GM18870 (cell line): ENCODE measurements around the gene KAZN.

Experiments
- ATAC-seq: cut with Tn5 transposase; IDR thresholded peaks from one replicate; pipeline ENCODE4 v1.9.1; 2021; ENCODE audit warnings: moderate library complexity; ENCODE audit not compliant: unreplicated experiment

KAZN gene

DNA sequence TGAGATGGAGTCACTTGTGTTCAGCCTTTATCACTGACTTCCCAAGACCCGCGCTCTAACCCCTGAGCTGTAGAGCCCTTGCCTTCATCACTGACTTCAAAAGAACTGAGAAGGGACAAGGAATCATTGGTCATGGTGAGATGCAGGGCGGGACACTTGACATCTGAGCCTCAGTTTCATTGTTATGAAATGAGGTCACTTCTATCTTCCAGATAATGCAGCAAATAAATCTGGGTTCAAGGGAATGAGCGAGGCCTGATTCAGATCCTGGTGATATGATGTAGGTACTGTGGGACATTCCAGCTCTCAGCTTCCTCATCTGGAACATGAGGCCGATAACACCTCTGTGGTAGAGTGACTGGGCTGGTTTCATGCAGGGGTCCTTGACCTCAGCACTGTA, 13.8 kb downstream of the KAZN start:
- ATAC-seq: no peak

DNA sequence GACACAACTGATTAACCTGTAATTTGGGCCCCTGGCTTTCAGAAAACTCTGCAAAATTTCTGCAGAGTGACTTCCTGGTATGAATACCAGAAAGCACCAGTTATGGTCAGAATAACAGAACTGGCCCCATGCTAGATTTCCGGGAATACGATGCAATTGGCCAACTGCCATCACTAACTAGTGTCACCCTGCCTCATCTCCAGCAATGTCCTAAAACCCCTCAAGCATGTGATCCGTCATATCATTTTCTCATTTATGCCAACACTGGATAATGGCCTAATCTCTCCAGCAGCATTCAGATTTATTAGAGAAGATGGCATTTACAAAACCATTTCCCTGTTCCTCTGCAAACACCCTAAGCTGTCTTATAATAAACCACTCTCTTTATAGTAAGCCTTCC, 15.4 kb downstream of the KAZN start:
- no peak for ATAC-seq

DNA sequence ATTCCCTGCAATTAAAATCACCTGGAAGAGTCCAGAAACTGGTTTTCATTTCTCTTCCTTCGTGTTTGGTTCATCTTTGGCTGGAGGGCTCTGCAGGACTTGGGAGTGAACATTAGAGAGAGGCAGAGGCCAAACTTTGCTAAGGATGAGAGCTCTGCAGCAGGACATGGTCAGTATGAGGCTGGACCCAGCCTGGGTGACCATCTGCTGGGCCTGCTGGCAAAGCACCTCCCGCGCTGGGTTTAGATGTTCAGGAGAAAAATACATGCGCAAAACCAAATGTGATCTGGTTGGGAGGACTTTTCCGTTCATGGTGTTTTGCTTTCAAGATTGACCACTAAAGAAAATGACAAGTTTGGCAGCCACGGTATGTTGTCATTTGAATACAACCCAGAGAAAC, 15.9 kb downstream of the KAZN start:
- no peak for ATAC-seq

DNA sequence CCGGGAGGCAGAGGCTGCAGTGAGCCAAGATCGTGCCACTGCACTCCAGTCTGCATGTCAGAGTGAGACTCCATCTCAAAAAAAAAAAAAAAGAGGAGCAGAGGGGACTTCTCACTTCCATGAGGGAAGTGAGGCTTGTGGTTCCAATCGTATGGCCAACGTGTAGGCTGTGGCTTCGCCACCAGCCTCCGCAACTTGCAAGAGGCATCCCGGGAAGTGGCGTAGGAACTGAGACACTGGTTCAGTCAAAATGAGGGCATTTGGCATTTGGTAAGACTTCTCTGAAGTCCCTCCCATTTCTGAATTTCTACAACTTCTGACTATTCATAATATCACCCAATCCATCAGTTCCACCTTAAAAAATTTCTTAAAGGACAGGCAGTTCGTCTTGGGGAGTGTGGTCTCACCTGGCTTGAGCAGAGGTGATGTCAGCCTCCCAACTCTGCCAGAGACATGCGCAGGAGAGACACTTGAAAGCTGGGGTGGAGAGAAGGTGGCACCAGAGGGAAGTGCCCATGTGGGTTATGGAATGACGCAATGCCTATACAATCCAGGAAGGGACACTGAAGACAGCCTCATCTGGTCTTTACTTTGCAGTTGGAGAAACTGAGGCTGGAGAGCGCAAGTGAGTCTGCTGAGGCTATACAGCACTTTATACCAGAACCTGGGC, 17.2 kb downstream of the KAZN start:
- ATAC-seq: no peak

DNA sequence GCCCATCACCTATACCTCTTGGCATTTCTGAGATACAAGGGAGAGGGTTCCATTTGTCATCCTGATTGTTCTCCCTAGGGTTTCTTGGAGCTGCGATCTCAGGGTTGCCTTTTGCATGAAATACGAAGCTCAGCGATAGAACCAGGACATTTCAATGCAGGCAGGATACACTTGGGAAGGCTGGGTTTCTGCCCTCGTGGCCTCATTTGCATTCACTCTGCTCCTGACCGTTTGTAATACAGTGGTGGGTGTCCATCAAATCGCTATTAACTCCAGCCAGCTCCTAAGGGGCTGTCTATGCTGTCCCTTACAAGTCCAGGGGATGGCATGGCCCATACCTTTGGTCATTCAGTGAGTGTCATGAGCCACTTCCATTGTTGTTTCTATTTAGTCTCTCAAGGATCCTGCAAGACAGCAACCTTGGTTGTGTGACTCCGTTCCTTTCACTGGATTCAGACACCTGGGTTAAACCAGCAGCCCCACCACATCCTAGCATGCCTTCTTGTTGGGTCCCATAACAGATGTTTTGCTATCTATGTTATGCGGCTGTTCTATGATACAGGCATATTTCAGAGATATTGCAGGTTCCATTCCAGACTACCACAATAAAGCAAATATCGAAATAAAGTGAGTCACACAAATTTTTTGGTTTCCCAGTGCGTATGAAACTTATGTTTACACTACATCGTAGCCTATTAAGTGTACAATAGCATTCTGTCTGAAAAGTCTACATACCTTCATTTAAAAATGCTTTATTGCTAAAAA, 18.3 kb downstream of the KAZN start:
- ATAC-seq: no peak

DNA sequence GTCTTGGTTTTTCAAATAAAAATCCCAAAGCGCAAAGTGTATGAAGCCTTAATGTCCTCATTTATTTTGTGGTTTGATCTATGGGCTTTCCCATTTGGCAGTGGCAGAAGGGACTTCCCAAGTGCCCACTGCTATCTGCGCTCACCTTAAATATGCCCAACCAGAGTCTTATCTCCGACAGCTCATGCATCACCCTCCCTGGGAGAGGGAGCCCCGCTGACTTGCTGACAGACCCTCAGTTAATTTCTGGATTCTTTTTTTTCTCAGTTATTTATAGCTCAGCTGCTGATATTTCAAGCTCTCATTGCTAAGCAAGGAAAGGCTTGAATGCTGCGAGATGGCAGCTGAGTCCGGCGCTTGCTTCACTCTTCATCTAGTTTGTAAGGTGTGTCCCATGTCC, 19.3 kb downstream of the KAZN start:
- no peak for ATAC-seq

DNA sequence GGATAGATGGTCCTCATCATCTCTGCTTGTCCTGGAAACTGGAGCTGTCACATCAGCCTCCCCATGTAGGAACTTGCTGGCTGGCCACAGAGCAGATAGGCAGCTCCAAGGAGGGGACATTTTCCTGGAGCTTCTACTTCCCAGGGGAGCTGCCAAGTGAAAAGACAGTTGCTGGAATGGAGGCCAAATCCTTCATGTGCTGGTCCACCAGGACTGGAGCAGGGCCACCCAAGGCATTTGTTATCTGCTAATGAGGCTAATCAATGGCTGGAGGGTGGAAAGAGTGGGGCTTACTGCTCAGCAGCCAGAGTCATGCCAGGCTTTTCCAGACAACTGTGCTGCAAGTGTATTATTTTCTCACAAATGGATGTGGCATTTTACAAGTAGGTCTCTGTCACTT, 22.5 kb downstream of the KAZN start:
- no peak for ATAC-seq

DNA sequence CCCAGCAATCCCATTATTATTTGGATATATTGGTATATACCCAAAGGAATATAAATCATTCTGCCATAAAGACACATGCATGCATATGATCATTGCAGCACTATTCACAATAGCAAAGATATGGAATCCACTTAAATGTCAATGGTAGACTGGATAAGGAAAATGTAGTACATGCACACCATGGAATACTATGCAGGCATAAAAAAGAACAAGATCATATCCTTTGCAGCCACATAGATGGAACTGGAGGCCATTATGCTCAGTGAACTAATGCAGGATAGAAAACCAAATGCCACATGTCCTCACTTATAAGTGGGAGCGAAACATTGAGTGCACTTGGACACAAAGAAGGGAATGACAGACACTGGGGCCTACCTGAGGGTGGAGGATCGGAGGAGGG, 24.6 kb downstream of the KAZN start:
- ATAC-seq: no peak

DNA sequence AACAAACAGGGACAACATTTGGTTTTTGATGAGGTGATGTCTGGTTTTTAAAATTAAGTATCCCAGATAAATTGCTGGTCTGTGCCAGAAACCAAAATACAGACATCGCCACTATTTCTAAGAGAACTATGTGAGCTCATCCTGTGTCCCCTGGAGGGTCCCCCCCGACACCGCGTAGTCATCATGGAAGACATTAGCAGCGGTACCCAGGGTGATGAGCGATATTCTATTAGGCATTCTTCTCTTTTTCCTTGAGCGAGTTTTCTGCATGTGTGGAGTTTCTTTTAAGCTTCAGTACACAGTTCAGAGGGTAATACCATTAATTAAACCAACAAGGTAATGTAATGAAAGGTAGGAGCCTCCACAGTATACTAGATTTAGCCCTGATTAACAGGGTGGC, 26.5 kb downstream of the KAZN start:
- no peak for ATAC-seq

DNA sequence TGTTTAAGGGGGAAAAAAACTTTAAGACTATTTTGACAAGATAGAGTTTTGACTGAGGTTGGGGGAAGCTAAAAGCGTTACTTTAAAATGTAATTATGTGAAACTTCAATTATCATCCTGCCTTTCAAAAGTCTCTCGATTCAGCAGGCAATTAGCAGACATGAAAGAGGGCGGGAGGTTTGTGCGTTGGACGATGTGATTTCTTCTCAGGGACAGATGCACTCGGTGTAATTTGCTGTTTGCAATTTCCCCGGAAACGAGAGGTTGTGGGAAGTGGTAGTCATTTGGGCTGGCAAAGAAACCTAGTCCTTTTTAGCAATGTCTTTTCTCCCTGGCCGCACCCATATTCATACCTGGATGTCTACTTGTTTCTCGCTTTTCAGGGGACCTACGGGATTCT, 27.1 kb downstream of the KAZN start:
- ATAC-seq: no peak

DNA sequence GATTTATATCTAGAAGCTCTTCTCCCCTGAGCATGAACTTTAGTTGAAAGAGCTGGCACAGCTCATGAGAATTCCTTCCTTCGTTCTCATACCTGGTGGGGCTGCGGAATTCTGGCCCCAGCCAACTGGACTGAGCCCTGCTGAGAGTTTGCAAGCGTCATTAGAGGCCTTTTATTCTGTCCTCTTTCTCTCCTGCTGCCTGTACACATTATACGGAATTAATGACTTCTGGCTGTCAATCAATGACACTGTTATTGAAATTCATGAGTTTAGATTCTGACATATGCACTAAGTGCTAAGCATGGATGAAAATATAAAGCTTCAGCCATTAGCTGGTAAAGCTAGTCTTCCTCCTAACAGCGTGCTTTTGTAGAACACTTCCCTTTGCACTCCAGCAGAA, 27.5 kb downstream of the KAZN start:
- ATAC-seq: no peak

DNA sequence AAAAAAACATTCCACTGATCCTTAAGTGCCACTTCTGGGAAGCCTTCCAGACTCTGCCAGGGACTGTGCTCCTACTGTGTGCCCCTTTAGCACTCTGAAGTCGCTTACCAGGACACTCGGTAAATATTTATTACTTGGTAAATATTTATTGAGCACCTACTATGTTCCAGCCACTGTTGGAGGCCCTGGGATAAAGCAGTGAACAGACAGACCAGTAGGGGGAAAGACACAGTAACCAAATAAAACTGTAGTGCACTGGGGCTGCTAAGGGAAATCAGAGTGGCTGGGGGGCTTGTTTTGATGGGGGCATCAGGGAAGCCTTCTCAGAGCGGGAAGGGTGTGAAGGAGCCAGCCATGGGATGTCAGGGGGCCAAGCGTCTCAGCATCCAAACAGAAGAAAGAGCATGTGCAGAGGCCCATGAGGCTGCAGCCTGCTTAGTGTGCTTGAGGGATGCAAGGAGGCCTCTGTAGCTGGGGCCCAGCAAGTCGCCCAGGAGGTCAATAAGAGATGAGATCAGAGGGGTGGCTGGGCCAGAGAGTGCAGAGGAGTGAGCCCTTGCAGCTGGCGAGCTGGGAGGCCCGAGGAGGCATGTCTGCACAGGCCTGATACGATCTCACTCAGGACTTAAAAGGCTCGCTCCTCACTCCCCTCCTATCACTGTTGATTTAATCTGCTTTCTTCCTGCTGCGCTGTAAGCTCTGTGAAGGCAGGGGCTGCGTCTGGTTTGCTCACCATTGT, 28.6 kb downstream of the KAZN start:
- no peak for ATAC-seq

DNA sequence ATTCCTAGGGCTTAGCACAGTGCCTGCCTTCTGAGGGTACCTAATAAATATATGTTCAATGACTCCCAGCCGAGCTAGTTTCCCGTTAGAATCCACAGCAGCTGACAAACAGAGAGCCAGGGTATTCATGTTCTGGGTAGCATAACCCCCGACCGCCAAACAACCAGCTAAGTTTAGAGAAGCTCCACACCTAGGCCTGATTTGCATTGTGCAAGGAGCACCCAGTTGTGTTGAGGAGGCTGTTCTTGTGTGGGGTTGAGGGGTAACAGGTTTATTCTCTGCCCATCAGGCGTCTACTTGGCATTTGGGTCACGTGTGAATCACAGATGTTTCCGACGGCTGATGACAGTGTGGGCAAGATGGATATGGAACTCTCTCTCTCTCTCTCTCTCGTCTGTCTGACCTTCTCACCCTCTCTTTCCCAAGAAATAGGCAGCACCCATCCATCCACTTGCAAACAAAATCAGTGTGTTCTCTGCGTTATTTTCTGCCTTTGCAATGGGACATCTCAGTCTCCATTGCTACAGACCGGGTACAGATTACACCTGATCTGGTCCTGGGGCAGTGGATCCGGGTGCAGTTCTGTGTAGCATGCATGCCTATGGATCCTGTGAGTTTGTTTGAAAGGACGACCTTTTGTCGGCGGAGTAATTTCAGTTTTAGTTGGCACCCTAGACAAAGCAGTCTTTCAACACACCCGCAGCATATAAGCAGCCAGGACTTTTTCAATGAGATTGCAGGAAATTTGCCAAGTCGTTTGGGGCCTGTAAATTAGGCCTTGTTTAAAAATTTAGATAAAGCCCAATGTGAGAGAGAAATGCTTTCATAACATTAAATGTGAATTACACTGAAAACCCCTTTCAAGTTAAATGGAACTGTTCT, 29.4 kb downstream of the KAZN start:
- no peak for ATAC-seq

DNA sequence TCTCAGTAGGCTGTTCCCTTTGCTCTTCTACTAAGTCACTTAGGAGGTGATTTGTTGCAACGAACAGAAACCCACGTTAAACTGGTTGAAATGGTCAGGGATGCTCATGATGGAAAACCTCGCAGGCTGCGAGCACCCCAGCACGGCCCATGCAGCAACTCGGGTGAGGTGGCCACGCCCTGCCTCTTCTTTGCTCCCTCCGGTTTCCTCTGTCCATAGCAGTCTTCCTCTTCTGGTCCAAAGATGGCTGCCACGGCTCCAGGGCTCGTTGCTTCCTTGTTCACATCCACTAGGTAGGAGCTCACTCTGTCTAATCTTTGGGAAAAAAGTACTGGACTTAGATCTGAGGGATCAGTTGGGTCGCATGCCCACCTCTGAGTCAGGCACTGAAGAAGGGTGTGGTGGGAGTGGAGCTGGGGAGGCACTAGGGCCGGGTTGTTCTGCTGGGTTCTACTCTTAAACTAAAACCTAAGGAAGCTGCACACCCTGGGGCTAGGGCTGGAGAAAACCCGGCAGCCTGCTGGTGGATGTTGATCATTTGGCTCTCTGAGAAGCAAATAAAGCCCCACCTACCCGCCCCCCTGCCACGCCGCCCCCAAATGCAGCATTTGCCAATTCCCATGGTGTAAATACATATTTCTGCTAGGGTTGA, 31.0 kb downstream of the KAZN start:
- ATAC-seq: no peak

DNA sequence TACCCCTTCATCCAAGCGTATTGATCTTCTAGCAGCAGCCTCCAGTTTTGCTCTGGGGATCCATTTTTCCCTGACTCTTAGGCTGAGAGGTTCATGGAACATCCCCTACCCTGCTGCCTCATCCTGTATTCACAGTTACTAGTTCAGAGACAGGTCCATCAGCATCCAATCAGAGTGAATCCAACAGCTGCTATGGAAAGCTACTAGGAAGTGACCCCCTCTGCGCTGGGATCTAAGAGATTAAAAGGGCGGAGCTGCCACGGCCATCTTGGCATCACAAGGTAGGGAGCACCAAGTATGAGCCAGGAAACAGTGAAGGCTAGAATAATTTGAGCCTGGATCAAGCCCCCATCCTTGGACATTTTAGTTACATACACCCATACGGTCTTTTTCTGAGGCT, 32.5 kb downstream of the KAZN start:
- ATAC-seq: no peak

DNA sequence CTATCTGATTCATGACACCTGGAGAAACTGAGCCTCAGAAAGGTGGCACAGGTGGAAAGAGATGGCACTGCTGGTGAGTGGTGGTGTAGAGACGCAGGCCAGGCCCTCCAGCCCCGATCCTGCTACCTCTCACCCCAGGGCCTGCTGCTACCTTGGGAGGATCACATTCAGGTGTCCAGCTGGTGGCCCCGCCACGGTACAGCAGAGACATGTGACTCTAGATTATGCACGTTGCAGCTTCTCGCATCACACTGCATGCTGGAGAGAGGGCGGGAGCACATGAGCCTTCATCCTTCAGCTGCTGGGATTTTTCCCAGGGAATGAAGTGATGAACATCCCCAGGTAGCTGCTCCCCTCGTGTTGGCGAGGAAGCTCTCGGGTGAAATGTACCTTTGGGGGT, 32.9 kb downstream of the KAZN start:
- no peak for ATAC-seq

DNA sequence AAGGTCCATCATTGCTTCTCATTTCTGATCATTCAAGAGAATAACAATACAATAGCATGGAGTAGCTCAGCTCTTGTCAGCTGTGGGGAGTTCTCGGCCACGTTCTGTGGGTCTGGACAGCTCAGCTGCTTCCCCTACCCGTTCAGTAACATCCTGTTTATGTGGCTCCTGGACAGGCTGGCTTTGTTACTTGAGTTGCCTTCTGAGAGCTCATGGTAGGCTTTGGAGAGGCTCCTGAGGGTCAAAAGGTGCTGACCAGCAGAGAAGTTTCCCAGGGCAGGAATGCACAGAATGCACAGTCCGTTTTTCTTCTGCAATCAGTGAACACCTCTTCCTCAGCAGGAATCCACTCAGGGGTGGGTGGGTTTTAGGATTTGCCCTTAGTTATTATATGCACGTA, 36.0 kb downstream of the KAZN start:
- ATAC-seq: no peak

DNA sequence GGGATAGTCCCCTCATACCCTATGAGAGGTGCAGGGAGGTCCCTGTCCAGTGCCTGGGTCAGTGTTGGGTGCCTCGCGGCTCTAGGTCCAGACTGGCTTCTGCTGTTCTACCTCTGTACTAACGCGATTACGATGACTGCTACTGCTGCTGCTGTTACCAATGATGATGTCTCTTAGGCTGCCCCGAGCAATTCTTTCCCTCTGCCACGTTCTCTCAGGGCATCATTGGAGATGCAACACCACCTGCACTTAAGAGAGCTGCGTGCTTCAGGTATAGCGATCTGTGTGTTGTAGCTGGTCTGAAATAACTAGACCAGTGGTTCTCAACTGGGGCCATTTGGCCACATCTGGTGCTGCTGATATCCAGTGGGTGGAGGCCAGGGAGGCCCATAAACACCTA, 36.9 kb downstream of the KAZN start:
- ATAC-seq: no peak

DNA sequence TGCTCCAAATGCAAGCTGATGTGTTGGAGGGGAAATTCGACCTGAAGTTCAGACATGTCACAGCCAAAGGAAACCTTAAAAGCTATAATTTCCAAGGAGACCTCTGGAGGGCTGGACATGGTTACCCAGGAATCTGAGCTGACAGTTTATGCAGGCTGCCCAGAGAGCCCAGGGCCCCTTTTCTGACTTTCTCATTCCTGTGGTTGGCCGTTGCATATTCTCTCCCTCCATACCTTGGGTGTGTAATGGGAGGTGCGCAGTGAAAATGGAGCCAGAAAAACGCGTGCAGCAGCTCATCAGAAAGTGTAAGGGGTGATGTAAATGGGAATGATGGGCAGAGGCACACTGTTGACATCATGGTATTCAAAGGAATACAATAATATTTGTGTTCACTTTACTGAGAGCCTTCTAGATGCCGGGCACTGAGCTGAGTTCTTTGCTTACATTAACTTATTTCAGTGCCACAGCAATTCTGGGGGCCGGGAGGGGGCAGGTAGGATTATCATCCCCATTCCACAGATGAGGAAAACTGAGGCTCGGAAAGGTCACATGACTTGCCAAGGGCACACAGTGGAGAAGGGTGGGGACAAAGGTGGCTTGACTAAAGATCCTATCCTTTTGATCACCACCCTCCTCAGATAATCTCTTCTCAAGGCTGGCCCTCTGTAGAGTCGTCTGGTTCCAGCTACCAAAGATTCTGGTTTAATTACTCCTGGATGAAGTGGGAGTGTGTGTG, 38.6 kb downstream of the KAZN start:
- ATAC-seq: no peak
